ENCODE results near the gene ZDHHC8. TPM values are rescaled to one million over a fixed set of nuclear protein-coding genes. Genes with fewer than 3 reads are reported as not detected.

The ZDHHC8 gene
- total RNA-seq, 1 experiment from 2014 or later: 78.4 TPM

DNA sequence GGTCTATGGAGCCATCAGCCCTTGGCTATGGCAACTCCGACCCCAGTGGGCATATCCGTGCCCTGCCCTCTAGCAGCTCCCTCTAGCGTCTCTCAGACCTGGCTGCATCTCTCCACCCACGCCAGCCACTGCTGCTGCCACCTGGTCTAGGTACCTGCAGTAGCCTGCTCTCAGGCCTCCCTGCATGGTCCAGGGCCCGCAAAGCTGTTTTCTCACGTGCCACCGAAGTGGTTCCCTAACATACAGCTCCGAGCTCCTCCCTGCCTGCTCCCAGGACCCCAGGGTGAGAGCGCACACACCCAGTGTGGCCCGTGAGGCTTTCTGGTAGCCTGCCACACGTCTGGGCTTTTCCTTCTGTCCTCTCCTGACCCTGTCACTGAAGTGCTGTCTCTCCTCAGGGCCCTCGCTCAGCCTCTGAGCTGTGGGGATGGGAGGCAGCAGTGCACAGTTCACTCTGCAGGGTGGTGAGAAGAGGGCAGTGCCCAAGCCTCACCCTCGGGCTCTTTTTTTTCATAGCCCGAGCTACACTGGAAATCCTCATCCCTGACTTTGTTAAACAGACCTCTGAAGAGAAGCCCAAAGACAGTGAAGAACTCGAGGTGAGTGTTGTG lies 37.3 kb upstream of the ZDHHC8 start:
- H3K4me1 Mint-ChIP-seq (ENCODE audit: low read depth, unreplicated experiment): no peaks in the 10 kb centered on the region
- intact Hi-C loops (cut with micrococcal nuclease; ENCODE audit: unreplicated experiment): no loop called here
- BruUV-seq (replicated peaks): no TSS peak
- H3K27me3 Mint-ChIP-seq (ENCODE audit: unreplicated experiment): no peaks in the 10 kb centered on the region
- no peaks in the 10 kb centered on the region for H3K9me3 Mint-ChIP-seq (ENCODE audit: low read depth, unreplicated experiment)
- TF ChIP-seq, protein P1, sequence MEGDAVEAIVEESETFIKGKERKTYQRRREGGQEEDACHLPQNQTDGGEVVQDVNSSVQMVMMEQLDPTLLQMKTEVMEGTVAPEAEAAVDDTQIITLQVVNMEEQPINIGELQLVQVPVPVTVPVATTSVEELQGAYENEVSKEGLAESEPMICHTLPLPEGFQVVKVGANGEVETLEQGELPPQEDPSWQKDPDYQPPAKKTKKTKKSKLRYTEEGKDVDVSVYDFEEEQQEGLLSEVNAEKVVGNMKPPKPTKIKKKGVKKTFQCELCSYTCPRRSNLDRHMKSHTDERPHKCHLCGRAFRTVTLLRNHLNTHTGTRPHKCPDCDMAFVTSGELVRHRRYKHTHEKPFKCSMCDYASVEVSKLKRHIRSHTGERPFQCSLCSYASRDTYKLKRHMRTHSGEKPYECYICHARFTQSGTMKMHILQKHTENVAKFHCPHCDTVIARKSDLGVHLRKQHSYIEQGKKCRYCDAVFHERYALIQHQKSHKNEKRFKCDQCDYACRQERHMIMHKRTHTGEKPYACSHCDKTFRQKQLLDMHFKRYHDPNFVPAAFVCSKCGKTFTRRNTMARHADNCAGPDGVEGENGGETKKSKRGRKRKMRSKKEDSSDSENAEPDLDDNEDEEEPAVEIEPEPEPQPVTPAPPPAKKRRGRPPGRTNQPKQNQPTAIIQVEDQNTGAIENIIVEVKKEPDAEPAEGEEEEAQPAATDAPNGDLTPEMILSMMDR (IDR thresholded peaks at IDR 0.05; ENCODE audit: unreplicated experiment): no peak
- CTCF ChIA-PET: no interaction called here
- H3K27ac Mint-ChIP-seq (ENCODE audit: unreplicated experiment): no peak overlapping the region
- DNase-seq: no peak
- H3K36me3 Mint-ChIP-seq (ENCODE audit: insufficient read depth, unreplicated experiment): peaks cover 68% of the 10 kb centered on the region
- no peak overlapping the region for H3K4me3 Mint-ChIP-seq (ENCODE audit: low read depth, unreplicated experiment)

DNA sequence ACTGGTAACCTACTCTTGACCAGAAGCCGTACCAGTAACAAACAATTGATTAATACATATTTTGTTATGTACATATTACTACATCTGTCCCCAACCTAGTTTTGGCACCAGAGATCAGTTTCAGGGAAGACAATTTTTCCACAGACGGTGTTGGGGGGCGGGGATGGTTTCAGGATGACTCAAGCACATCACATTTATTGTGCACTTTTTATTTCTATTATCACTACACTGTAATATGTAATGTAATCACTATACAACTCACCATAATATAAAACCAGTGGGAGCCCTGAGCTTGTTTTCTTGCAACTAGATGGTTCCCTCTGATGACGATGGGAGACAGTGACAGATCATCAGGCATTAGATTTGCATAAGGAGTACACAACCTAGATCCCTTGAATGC lies 36.1 kb upstream of the ZDHHC8 start:
- no peaks in the 10 kb centered on the region for H3K4me1 Mint-ChIP-seq (ENCODE audit: low read depth, unreplicated experiment)
- H3K27ac Mint-ChIP-seq (ENCODE audit: unreplicated experiment): no peak overlapping the region
- H3K9me3 Mint-ChIP-seq (ENCODE audit: low read depth, unreplicated experiment): no peaks in the 10 kb centered on the region
- H3K4me3 Mint-ChIP-seq (ENCODE audit: low read depth, unreplicated experiment): no peak overlapping the region
- BruUV-seq (replicated peaks): no TSS peak
- H3K27me3 Mint-ChIP-seq (ENCODE audit: unreplicated experiment): no peaks in the 10 kb centered on the region
- CTCF ChIA-PET: no interaction called here
- no peak for DNase-seq
- intact Hi-C loops (cut with micrococcal nuclease; ENCODE audit: unreplicated experiment): no loop called here
- TF ChIP-seq, protein P1 (IDR thresholded peaks at IDR 0.05; ENCODE audit: unreplicated experiment): no peak
- H3K36me3 Mint-ChIP-seq (ENCODE audit: insufficient read depth, unreplicated experiment): peaks cover 67% of the 10 kb centered on the region

DNA sequence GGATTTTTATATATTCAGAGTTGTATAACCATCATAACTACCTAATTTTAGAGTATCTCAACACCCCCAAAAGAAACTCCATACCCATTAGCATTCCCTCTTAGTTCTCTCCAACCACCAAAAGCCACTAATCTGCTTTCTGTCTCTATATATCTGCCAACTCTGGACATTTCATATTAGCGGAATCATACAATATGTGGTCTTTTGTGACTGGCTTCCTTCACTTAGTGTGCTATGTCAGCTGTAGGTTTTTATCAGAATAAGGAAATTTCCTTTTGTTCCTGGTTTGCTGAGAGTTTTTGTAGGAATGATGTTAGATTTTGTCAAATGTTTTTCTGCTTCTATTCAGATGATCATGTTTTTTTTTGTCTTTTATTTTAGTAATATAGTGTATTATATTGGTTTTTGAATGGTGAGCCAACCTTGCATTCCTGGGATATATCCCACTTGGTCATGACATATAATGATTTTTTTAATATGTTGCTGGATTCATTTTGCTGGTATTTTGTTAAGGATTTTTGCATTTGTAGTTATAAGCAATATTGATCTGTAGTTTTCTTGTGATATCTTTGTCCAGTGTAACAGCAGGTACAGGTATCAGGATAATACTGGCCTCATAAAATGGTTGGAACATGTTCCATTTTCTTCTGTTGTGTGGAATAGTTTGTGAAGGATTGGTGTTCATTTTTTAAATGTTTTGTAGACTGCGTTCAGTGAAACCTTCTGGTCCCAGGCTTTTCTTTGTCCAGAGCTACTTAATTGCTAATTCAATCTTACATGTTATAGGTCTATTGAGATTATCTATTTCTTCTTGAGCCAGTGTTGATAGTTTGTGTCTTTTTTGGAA lies 34.8 kb upstream of the ZDHHC8 start:
- TF ChIP-seq, protein P1 (IDR thresholded peaks at IDR 0.05; ENCODE audit: unreplicated experiment): no peak
- no peak for DNase-seq
- Mint-ChIP-seq H3K4me3 (ENCODE audit: low read depth, unreplicated experiment) (no peak overlapping the region), H3K27ac (ENCODE audit: unreplicated experiment) (no peak overlapping the region), H3K27me3 (ENCODE audit: unreplicated experiment) (no peaks in the 10 kb centered on the region), H3K4me1 (ENCODE audit: low read depth, unreplicated experiment) (no peaks in the 10 kb centered on the region), H3K36me3 (ENCODE audit: insufficient read depth, unreplicated experiment) (peaks cover 64% of the 10 kb centered on the region), H3K9me3 (ENCODE audit: low read depth, unreplicated experiment) (no peaks in the 10 kb centered on the region)
- no TSS peak for BruUV-seq (replicated peaks)
- intact Hi-C loops (cut with micrococcal nuclease; ENCODE audit: unreplicated experiment): no loop called here
- CTCF ChIA-PET: no interaction called here

DNA sequence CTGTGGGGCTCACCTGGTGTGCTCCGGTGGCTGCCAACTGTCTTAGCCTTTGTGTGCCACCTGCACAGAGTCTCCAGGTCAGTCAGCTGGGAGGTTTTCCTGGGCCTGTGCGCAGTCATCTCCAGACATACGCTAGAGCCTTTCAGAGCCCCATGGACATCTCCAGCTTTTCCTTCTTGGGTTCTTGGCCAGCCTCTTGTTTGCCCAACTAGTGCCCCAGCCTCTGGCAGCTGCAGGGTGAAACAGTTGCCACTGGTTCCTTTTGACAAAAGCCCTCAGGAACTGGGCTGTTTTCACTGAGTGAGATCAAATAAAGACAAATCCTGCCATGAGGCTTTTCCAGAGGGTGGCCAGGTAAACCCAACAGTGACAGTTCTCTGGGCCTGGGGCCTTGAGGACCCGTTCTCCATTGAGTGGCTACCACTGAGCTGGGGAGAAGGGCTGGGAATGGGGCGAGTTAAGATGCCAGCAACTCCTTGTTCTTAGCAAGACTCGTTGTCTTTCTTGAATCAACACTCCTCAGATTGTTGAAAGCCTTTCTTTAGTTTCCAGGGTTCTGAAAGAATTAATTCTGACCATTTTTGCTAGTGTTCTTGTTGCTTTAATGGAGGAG lies 32.4 kb upstream of the ZDHHC8 start:
- CTCF ChIA-PET: no interaction called here
- H3K27me3 Mint-ChIP-seq (ENCODE audit: unreplicated experiment): no peaks in the 10 kb centered on the region
- intact Hi-C loops (cut with micrococcal nuclease; ENCODE audit: unreplicated experiment): no loop called here

More for the DNA sequence above, 32.4 kb upstream of the ZDHHC8 start:
- no peak overlapping the region for H3K4me3 Mint-ChIP-seq (ENCODE audit: low read depth, unreplicated experiment)
- no peaks in the 10 kb centered on the region for H3K9me3 Mint-ChIP-seq (ENCODE audit: low read depth, unreplicated experiment)
- peaks cover 66% of the 10 kb centered on the region for H3K36me3 Mint-ChIP-seq (ENCODE audit: insufficient read depth, unreplicated experiment)
- H3K27ac Mint-ChIP-seq (ENCODE audit: unreplicated experiment): no peak overlapping the region
- TF ChIP-seq, protein P1 (IDR thresholded peaks at IDR 0.05; ENCODE audit: unreplicated experiment): no peak
- no peak for DNase-seq
- BruUV-seq (replicated peaks): no TSS peak
- H3K4me1 Mint-ChIP-seq (ENCODE audit: low read depth, unreplicated experiment): no peaks in the 10 kb centered on the region
